Neural cell (in vitro differentiated cells): ENCODE results near the gene C10orf90. TPM values are rescaled to one million over a fixed set of nuclear protein-coding genes. Genes with fewer than 3 reads are reported as not detected.

Experiments used
- H2AFZ ChIP-seq: fragments of 200-600, 300-800 bp; sonication (generic), shearing (Covaris generic); 2 replicates; pipeline ENCODE4 v1.6.0; 2014; ENCODE audit warnings: low read depth, mild to moderate bottlenecking, antibody characterized with exemption, low read length, moderate library complexity
- H3F3A ChIP-seq: fragments of 200-600 bp; shearing (Covaris generic); 2 replicates; pipeline ENCODE4 v1.6.1; 2016; ENCODE audit warnings: mild to moderate bottlenecking, moderate library complexity, mixed read lengths, antibody characterized with exemption, low read length; ENCODE audit not compliant: insufficient read depth, poor library complexity, severe bottlenecking
- H3K27ac ChIP-seq: fragments of 200-600, 300-800 bp; sonication (generic), shearing (Covaris generic); 2 replicates; pipeline ENCODE4 v1.5.1; 2014; ENCODE audit warnings: mild to moderate bottlenecking, low read length, moderate library complexity
- H3K27me3 ChIP-seq: fragments of 300-800, 200-600 bp; sonication (generic), shearing (Covaris generic); 2 replicates; pipeline ENCODE4 v1.6.0; 2014; ENCODE audit warnings: mild to moderate bottlenecking, low read depth, low read length, moderate library complexity; ENCODE audit not compliant: insufficient read depth
- H3K36me3 ChIP-seq: fragments of 300-800, 200-600 bp; sonication (generic), shearing (Covaris generic); 2 replicates; pipeline ENCODE4 v1.5.1; 2014; ENCODE audit warnings: mild to moderate bottlenecking, antibody characterized with exemption, low read length, moderate library complexity; ENCODE audit not compliant: insufficient read depth
- H3K4me2 ChIP-seq: fragments of 300-800, 200-600 bp; sonication (generic), shearing (Covaris generic); 2 replicates; pipeline ENCODE4 v1.6.0; 2014; ENCODE audit warnings: mild to moderate bottlenecking, low read length
- H3K4me3 ChIP-seq: fragments of 300-800, 200-600 bp; sonication (generic), shearing (Covaris generic); 2 replicates; pipeline ENCODE4 v1.5.1; 2014; ENCODE audit warnings: mild to moderate bottlenecking, low read length, moderate library complexity
- H3K79me2 ChIP-seq: fragments of 200-600 bp; shearing (Covaris generic); replicated peaks from 2 replicates; pipeline ENCODE4 v1.6.0; 2014; ENCODE audit warnings: mild to moderate bottlenecking, low read length, moderate library complexity; ENCODE audit not compliant: insufficient read depth
- H3K9ac ChIP-seq: fragments of 300-800, 200-600 bp; sonication (generic), shearing (Covaris generic); 2 replicates; pipeline ENCODE4 v1.6.1; 2016; ENCODE audit warnings: mild to moderate bottlenecking, low read length, mixed read lengths
- H3K9me2 ChIP-seq: fragments of 200-600 bp; shearing (Covaris generic); 2 replicates; pipeline ENCODE4 v1.6.1; 2016; ENCODE audit warnings: mild to moderate bottlenecking, low read length, mixed read lengths; ENCODE audit not compliant: insufficient read depth
- H3K9me3 ChIP-seq: fragments of 200-600, 300-800 bp; sonication (generic), shearing (Covaris generic); 2 replicates; pipeline ENCODE4 v1.6.1; 2016; ENCODE audit warnings: mild to moderate bottlenecking, mixed run types, low read length, moderate library complexity, mixed read lengths
- H4K20me1 ChIP-seq: fragments of 200-600 bp; shearing (Covaris generic); 2 replicates; pipeline ENCODE4 v1.6.1; 2016; ENCODE audit warnings: mild to moderate bottlenecking, mixed run types; ENCODE audit not compliant: insufficient read depth
- EP300 ChIP-seq: fragments of 450-650 bp; conservative IDR thresholded peaks from 2 replicates; pipeline ENCODE4 v1.6.1; 2014; ENCODE audit warnings: antibody characterized with exemption, mild to moderate bottlenecking, moderate library complexity; ENCODE audit not compliant: poor library complexity, severe bottlenecking
- EZH2 ChIP-seq: fragments of 200-600, 300-800 bp; shearing (Covaris generic), sonication (generic); IDR thresholded peaks from 2 replicates; pipeline ENCODE4 v1.6.1; 2014; ENCODE audit warnings: antibody characterized with exemption, low read length, borderline replicate concordance, mild to moderate bottlenecking; ENCODE audit not compliant: insufficient read depth, poor library complexity, severe bottlenecking
- MXI1 ChIP-seq: fragments of 450-650 bp; conservative IDR thresholded peaks from 2 replicates; pipeline ENCODE4 v1.6.1; 2014; ENCODE audit warnings: antibody characterized with exemption, mild to moderate bottlenecking; ENCODE audit not compliant: poor library complexity, severe bottlenecking
- POLR2AphosphoS5 ChIP-seq: IDR thresholded peaks from 2 replicates; pipeline ENCODE4 v1.6.1; 2012
- RAD21 ChIP-seq: fragments of 450-650 bp; conservative IDR thresholded peaks from 2 replicates; pipeline ENCODE4 v1.6.1; 2014; ENCODE audit warnings: antibody characterized with exemption, mild to moderate bottlenecking, moderate library complexity
- SMC3 ChIP-seq: fragments of 450-650 bp; conservative IDR thresholded peaks from 2 replicates; pipeline ENCODE4 v1.6.1; 2014; ENCODE audit warnings: antibody characterized with exemption, mild to moderate bottlenecking, moderate library complexity; ENCODE audit not compliant: poor library complexity
- TAF1 ChIP-seq: IDR thresholded peaks from 2 replicates; pipeline ENCODE4 v1.6.1; 2012; ENCODE audit warnings: low read depth
- polyA plus RNA-seq: library from polyadenylated mRNA; depleted of rRNA; stranded (reverse); fragments of >200 nt; gene quantifications from 2 replicates; pipeline ENCODE4 v1.2.3, GENCODE V29; 2014
- TF ChIP-seq, protein P1 (sequence below): fragments of 450-650 bp; IDR thresholded peaks from 2 replicates; pipeline ENCODE4 v1.5.1; 2014; ENCODE audit warnings: antibody characterized with exemption, mild to moderate bottlenecking, moderate library complexity; ENCODE audit not compliant: poor library complexity, severe bottlenecking
- TF ChIP-seq, protein P2 (sequence below): IDR thresholded peaks from 2 replicates; pipeline ENCODE4 v1.6.1; 2012; ENCODE audit warnings: borderline replicate concordance

The C10orf90 gene
- polyA plus RNA-seq, 1 donor from 2014 or later, result not detected

DNA sequence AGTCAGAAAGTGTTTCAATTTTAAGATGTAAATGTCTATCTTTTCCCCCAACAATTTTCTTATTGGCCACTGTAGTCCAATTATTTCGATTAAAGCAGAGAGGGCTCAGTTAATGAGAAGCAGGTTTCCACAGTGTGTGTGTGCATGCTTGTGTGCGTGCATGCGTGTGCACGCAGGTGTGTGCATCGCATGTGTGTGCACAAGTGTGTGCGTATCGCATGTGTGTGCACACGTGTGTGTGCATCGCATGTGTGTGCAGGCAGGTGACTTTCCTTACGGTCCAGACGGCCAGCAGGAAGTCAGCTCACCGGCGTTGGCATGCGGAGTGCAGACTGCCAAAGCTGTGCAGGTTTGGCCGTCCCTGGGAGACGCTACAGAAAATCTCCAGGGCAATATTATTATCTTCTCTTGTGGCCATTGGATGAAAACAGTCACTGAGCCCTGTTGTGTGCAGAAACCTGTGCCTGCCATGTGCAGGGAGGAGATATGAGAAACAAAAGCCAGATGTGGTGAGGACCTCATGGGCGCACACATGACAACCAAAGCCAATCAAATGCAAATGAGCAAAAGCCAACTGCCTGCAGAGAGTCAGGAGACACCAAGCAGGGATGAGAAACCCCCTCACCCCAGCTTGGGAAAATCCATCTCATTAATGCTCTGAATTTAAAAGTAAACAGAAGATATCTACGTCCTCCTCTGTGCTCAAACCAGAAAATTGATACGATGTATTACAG lies 70.4 kb downstream of the C10orf90 start:
- Histone ChIP-seq H3K9me3 (no peaks in the 10 kb centered on the region), H3F3A (no peaks in the 10 kb centered on the region), H3K9ac (no peak overlapping the region), H3K27ac (no peak overlapping the region), H3K27me3 (no peaks in the 10 kb centered on the region), H3K4me2 (no peak overlapping the region), H4K20me1 (no peaks in the 10 kb centered on the region), H2AFZ (peak overlapping the region; percentile 38), H3K4me3 (no peak overlapping the region), H3K9me2 (no peaks in the 10 kb centered on the region), H3K36me3 (no peaks in the 10 kb centered on the region), H3K79me2 (no peaks in the 10 kb centered on the region)
- TF ChIP-seq MXI1, result no peak
- TF ChIP-seq, protein P1, sequence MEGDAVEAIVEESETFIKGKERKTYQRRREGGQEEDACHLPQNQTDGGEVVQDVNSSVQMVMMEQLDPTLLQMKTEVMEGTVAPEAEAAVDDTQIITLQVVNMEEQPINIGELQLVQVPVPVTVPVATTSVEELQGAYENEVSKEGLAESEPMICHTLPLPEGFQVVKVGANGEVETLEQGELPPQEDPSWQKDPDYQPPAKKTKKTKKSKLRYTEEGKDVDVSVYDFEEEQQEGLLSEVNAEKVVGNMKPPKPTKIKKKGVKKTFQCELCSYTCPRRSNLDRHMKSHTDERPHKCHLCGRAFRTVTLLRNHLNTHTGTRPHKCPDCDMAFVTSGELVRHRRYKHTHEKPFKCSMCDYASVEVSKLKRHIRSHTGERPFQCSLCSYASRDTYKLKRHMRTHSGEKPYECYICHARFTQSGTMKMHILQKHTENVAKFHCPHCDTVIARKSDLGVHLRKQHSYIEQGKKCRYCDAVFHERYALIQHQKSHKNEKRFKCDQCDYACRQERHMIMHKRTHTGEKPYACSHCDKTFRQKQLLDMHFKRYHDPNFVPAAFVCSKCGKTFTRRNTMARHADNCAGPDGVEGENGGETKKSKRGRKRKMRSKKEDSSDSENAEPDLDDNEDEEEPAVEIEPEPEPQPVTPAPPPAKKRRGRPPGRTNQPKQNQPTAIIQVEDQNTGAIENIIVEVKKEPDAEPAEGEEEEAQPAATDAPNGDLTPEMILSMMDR, result no peak
- TF ChIP-seq, protein P2, sequence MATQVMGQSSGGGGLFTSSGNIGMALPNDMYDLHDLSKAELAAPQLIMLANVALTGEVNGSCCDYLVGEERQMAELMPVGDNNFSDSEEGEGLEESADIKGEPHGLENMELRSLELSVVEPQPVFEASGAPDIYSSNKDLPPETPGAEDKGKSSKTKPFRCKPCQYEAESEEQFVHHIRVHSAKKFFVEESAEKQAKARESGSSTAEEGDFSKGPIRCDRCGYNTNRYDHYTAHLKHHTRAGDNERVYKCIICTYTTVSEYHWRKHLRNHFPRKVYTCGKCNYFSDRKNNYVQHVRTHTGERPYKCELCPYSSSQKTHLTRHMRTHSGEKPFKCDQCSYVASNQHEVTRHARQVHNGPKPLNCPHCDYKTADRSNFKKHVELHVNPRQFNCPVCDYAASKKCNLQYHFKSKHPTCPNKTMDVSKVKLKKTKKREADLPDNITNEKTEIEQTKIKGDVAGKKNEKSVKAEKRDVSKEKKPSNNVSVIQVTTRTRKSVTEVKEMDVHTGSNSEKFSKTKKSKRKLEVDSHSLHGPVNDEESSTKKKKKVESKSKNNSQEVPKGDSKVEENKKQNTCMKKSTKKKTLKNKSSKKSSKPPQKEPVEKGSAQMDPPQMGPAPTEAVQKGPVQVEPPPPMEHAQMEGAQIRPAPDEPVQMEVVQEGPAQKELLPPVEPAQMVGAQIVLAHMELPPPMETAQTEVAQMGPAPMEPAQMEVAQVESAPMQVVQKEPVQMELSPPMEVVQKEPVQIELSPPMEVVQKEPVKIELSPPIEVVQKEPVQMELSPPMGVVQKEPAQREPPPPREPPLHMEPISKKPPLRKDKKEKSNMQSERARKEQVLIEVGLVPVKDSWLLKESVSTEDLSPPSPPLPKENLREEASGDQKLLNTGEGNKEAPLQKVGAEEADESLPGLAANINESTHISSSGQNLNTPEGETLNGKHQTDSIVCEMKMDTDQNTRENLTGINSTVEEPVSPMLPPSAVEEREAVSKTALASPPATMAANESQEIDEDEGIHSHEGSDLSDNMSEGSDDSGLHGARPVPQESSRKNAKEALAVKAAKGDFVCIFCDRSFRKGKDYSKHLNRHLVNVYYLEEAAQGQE, result no peak
- no peak for TF ChIP-seq RAD21
- no peak for TF ChIP-seq POLR2AphosphoS5
- no peak for TF ChIP-seq EZH2
- TF ChIP-seq SMC3, result no peak
- TF ChIP-seq EP300, result no peak

DNA sequence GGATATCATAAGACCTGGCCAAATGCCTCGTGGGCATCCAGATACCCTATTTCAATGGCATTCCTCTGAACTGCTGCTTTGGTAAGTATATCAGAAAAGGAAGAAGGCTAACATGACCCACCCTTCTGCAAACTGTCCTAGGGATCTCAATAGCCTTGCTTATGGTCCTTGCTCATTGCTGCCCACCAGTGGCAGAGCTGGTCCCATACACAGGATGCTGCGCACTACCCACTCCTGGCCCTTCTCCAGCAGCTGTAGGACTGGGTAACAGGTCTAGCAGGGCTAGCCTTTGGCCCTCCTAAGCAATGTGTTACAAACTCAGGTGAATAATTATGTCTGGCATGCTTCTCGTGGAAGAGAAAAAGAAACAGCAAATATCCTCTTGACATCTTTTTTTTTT lies 72.5 kb downstream of the C10orf90 start:
- Histone ChIP-seq H3K4me3 (no peak overlapping the region), H3K79me2 (no peaks in the 10 kb centered on the region), H3K9me3 (no peaks in the 10 kb centered on the region), H3F3A (no peaks in the 10 kb centered on the region), H3K9ac (no peak overlapping the region), H4K20me1 (no peaks in the 10 kb centered on the region), H3K4me2 (no peak overlapping the region), H2AFZ (no peak overlapping the region), H3K9me2 (no peaks in the 10 kb centered on the region), H3K36me3 (no peaks in the 10 kb centered on the region), H3K27ac (no peak overlapping the region), H3K27me3 (no peaks in the 10 kb centered on the region)
- no peak for TF ChIP-seq TAF1
- TF ChIP-seq, protein P1, result peak; percentile 27
